Measurements from ENCODE around the gene MYO1D.

Gene MYO1D

DNA sequence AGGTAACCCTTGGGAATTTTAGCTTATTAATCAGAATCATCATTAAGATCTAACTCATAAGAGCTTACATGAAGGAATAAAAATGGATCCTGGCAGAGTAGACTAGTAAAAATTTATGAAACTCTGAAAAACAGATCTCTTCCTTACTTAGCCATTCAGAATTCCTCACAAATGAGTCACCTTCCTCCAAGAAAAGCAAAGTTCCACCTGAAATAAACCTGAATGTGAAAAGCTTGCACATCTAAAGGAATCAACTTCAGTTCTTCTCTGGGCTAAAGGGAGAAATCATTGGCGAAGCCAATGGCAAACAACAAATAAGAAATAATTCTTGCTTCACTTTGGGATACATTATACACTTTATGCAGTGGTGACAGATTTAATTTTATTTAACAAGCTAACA is 22.7 kb downstream of the MYO1D start:
- peak; percentile 14 for DNase-seq

DNA sequence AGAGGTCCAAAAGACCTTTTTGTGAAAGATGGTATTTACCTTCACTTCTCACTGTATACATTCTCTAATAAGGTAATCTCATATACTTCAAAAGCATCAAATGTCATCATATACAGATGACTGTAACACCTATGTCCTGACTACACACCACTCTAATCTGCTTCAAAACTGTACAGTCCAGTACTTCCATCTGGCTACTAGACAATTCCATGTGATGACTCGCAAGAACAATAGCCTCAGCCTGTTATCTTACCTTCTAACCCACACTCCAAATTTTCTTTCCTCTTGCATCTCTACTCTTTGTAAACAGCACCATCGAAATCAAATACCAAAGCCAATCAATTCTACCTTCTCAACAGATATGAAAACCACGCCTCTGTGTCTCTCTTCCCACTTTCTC is 24.1 kb downstream of the MYO1D start:
- DNase-seq: no peak

DNA sequence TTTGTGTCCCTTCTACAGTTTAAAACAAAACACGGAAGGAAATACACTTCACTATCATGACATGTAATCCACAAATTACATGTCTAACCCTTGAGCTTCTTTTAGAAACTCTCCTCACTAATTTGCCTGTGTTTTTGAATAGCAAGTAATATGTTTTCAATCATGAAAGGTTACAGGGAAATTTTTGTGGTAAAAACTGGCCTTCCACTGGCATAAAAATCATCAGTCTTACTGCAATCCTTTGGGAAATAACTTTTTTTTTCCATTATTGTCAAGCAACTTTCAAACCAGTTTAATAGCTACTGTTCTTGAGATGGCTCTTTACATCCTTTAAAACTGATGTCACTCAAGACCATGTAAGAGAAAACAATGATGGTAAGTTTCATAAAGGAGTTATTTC is 27.0 kb downstream of the MYO1D start:
- peak; percentile 13 for DNase-seq

DNA sequence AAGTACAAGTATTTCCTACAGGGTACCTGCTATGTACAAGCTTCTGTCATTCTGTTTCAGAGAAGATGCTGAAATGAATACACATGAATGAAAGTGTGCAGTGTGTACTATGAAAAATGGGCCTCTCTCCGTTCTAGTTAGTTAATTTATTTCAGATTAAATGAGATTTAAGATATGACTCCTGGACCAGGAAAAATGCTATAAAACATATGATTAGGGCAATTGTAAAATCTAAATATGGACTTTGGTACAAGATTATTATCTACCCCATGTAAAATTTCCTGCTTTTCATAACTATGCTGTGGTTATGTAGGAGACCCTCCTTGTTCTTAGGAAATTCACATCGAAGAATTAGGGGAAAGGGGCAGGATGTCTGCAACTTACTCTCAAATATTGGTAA is 28.9 kb downstream of the MYO1D start:
- no peak for DNase-seq

DNA sequence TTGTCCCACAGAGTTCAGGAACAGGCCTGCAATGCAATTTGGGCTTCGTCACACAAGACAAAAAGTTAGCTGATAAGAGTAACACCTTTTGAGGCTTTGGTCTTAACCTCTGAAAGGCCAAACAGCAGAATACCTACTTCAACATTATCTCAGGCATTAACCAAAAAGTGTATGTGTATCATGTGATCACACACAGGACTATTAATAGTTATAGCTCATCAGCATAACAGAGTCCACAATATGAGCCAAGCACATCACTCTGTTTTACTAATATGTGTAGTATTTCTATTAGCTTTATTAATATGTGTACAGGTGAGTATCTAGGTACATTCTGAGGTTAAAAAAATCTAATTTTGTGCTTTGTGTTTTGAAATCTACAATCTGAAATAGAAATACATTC is 30.8 kb downstream of the MYO1D start:
- DNase-seq: no peak

DNA sequence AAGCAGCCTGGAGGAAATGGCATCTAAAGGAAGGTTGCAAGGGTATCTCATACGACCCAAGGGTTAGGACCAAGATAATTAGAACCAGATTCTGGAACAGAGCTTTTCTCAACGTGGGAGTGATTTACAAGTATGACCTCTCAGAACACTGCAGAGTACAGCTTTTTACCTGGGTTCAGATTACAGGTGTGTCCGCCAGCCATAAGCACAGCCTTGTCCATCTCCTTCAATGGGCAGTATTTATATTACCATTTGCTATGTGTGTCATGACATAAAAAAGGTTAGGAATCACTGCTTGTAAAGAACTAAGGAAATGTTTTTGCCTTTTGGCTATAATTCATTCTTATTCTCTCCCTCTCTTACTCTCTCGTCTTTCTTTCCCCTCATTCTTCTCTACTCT is 36.7 kb downstream of the MYO1D start:
- no peak for DNase-seq

DNA sequence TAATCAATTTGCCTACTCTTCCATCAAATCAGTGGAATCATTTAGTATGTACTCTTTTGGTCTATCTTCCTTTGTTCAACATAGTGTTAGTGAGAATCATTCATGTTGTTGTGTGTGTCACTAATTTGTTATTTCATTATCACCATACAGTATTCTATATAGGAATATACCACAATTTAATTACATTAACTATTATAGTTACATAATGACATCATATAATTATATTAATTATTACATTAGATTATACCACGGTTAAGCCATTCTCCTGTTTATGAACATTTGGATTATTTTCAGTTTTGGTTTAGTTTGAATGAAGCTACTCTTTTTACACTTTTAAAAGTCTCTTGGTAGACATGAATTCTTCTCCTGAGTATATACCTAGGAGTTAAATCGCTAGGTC is 40.4 kb downstream of the MYO1D start:
- DNase-seq: no peak

DNA sequence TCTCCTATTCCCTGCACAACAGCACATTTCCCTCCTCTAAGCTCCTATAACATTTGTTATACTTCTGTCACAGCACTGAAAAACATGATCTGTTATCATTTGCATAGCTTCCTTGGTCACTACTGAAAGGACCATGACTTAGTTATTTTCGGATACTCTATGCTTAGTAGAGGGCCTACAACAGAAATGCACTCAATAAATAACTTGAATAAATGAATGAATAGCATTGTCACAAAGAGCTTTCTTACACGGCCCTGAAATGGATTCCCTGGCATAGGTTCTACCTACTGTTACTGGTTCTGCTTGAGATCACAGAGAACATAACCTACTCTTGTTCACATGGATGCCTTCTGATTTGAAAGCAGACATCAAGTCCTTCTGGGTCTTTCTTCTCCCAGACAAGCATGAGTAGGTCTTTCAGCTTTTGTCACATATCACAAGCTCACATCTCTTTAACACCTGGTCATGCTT is 41.6 kb downstream of the MYO1D start:
- no peak for DNase-seq

DNA sequence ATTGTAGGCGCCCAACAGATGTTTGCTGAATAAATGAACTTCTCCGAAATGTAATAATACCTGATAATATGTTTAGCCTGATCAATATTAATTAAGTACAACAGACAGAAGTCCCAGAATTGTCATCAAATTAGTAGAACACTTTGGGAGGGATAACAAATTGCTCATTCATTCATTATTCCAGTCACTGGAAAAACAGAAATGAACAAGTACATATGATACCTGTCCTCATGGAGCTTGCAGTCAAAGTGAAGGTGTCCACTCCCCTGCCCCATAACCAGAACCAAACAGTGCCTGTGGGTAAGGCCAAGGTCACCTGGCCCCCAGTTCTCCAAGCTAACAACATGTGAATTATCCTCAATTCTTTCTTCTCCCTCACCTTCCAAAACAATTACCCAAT is 42.8 kb downstream of the MYO1D start:
- DNase-seq: no peak

DNA sequence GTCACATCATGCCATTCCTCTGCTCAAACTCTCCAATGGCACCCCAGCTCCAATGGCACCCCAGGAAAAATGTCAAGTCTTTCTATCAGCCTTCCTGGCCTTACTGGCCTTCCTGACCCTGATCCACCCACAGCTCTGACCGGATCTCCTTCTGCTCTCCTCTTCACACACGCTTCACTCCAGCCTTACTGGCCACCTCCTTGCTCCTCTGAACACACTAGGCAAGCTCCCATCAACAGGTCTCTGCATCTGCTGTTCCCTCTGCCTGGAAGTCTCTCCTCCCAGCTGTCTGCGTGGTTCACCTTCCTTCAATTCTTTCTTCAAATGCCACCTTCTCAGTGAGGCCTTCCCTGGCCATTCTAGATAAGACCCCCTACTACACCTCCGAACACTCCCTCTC is 43.4 kb downstream of the MYO1D start:
- no peak for DNase-seq

DNA sequence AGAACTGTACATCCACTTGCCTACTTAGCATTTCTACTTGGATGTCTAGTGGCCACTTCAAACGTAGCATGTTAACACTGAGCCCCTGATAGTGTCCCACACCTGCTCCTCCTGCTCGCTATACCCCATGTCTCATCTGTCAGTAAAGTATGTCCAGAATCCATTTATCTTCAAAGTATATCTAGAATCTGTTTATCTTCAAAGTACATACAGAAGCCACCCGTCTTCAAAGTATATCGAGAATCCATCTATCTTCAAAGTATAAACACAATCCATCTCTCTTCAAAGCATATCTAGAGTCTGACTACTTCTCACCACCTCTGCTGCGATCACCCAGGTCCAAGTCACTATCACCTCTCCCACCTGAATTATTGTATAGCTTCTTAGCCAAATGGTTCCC is 43.8 kb downstream of the MYO1D start:
- DNase-seq: no peak

DNA sequence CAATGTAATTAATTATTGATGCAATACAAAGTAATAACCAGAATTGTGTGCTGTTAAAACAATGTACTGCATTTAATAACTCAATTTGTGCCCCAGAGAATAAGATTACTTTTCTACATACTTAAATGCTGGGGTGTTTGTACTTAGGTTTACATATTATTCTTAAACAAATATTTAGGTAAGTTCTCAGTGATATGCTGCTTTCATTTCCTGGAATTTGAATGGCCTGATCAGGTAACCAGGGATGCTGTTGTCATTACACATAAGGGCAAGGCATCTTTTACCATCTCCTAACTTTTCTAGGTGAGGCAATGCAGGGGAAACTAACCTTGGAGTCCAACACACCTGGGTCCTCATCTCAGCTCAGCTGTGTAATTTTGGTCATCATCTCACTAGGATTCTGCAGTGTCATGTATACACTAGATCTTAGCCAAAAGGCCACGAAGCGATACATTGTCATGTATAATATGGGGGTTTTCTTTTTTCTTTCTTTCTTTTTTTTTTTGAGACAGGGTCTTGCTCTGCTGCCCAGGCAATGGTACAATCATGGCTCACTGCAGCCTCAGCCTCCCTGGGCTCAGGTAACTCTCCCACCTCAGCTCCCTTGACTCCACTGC is 45.2 kb downstream of the MYO1D start:
- no peak for DNase-seq

DNA sequence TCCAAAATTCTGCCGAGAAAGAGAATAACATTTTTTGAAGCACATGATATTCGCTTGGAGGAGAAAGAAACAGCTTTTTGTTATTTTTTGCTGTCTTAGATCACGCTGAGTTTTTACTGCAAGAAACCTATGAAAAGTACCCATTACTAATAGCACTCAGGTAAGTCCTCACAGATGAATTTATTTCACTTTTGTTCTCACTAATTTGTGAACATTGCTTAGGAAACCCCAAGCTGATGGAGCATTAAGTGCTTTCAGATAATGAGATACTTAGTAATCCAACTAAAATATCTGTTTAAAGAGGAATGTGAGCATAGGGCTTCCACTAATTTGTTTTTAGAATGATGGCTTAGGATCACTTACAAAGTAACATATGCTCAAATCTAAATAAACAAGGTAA is 45.7 kb downstream of the MYO1D start:
- no peak for DNase-seq

DNA sequence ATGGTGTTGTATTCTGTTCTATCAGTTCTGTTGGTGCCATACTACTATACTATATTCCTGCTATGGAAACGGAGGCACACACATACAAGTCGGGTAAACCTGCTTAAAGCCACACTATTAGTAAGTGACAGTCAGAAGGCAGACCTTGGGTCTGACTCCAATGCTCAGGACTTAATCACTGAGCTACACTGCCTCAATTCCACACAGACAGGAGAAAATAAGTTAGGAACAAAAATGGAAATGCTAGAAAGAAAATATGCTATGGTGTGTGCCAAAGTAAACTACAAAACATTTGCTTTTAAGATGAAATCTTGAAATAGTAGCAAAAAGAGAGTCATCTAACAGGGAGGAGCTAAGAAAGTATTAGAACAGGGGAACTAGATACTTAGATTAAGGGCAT is 48.1 kb downstream of the MYO1D start:
- DNase-seq: no peak

DNA sequence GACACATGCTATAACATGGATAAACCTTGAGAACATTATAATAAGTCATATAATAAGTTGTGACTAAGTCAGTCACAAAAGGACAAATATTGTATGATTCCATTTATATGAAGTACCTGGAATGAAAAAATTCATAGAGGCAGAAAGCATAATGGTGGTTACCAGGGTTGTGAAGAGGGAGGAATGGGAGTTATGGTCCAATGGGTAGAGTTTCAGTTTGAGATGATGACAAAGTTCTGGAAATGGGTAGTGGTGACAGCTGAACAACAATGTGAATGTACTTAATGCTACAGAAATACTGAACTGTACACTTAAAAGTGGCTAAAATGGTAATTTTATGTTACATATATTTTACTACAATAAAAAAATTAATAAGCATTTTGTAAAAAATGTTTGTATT is 49.7 kb downstream of the MYO1D start:
- no peak for DNase-seq

DNA sequence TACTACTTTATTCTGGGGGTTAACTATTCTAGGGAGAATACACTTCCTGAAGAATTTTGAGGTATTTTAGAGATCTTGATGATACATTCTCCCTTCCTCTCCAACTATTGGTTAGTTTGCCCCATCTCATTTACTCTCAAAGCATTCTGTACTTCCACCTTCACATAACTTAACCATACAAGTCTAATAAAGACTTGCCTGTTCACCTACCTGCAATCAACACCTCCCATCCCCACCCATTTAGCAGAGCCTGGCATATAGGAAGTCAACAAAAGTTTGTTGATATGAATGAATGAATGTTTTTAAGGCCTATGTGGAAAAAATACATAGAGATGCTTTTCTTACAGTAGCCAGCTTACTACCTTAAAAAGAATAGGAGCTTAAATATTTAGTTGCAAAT is 50.8 kb downstream of the MYO1D start:
- no peak for DNase-seq

DNA sequence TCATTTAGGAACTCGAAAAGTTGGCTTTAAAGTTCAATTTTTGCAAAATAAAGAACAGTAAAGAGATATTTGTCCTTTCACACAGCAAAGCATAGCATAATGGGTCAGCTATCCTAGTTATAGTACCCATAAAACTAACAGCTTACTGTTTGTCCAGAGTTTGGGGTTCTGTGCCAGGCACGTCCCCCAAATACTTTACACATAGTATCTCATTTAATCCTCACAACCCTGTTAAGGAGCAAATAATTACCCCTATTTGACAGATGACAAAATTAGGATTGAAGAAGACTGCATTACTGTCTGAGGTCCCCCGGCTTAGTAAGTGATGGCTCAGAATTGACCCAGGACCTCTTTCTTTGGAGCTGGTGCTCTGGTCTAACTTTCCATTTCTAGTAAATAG is 52.6 kb downstream of the MYO1D start:
- no peak for DNase-seq

DNA sequence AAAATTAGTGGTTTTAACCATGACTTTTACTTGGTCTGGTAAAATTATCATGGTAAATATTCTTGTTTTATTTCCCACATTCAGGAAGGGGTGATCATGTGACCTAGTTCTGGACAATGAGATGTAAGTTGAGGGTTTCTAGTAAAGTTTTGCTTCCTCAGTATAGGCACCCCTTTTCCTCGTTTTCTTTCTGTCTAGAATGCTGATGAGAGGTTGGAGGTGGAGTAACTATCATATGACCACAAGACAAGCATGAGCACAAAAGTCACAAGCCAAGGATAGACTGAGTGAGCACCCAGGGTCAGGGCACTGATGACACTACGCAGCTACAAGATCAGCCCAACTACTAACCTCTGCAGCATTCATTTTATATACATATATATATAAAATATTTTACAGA is 53.9 kb downstream of the MYO1D start:
- no peak for DNase-seq

DNA sequence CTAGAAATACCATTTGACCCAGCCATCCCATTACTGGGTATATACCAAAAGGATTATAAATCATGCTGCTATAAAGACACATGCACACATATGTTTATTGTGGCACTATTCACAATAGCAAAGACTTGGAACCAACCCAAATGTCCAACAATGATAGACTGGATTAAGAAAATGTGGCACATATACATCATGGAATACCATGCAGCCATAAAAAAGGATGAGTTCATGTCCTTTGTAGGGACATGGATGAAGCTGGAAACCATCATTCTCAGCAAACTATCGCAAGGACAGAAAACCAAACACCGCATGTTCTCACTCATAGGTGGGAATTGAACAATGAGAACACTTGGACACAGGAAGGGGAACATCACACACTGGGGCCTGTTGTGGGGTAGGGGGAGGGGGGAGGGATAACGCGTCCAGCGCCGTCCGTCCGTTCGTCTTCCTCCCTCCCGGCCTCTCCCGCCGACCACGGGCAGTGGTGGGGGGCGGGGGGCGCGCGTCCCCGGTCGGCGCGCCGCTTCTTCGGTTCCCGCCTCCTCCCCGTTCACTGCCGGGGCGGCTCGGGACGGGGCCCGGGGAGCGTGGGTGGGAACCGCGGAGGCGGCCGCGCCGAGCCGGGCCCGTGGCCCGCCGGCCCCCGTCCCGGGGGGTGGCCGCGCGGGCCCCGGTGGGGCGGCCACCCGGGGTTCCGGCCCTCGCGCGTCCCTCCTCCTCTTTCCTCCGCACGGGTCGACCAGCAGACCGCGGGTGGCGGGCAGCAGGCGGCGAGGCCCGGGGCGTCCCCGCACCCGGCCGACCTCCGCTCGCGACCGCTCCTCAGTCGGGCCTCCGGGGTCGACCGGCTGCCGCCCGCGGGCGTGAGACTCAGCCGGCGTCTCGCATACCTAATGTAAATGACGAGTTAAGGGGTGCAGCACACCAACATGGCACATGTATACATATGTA is 54.7 kb downstream of the MYO1D start:
- DNase-seq: peak; percentile 10

DNA sequence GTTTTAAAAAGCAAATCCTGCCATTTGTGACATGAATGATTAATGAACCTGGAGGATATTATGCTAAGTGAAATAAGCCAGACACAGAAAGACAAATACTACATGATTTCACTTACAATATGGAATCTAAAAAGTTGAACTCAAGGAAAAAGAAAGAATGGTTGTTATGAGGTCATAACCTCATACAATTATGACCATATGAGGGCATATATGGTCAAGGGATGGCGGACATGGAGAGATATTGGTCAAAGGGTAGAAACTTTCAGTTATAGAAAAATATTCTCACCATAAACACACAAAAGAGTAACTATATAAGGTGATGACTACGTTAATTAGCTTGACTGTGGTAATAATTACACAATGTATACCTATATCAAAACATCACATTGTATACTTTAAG is 56.5 kb downstream of the MYO1D start:
- no peak for DNase-seq

DNA sequence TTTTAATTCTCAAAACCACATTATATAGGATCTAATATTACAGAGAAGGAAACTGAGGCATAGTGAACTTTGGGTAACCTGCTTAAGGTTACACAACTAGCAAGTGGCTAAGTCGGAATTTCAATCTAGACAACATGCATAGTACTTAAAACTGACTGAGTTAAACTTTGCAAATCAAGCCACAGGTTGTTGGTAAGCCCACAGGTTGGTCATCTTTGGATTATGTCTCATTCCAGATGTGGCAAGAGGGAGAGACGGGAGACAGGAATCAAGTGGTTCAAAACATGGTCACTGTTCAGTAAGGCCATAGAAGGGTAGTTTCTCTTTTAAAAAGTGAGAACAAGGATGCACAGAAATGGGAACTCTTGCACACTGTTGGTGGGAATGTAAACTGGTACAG is 57.1 kb downstream of the MYO1D start:
- DNase-seq: no peak

DNA sequence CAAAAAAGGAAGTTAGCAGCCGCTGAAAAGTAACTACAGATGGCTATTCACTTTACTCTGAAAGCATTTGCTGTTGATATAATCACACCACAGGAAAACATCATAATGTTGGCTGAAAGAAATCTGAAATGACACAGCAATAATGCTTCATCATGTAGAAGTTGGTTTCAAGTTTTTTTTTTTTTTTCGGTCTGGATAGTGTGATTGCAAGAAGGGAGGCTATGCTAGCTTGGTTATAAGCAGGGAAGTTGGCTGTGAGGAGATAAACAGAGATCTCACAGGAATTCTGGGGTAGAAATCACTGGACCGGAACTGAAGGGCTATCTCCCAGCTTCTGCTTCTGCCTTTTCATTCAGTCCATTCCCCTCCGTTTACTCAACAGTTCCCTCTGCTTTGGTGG is 57.9 kb downstream of the MYO1D start:
- DNase-seq: peak; percentile 17

DNA sequence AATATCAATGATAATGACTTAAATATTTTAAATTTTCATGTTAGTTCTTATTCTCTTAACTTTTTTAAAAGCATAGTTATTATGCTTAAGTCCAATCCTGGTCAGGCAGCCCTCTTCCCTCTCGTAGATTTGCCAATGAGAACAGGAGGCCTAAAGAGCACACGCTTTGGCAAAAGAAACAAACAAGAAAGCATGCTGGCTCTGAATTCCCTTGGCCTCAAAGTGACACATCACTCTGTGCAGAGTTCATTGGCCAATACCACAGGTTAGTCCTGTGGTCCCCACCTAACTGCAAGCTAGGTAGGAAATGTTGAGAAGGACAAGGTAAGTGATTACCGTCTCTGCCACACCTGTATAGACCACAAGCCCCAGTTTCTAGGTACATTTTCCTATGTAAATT is 61.5 kb downstream of the MYO1D start:
- no peak for DNase-seq

DNA sequence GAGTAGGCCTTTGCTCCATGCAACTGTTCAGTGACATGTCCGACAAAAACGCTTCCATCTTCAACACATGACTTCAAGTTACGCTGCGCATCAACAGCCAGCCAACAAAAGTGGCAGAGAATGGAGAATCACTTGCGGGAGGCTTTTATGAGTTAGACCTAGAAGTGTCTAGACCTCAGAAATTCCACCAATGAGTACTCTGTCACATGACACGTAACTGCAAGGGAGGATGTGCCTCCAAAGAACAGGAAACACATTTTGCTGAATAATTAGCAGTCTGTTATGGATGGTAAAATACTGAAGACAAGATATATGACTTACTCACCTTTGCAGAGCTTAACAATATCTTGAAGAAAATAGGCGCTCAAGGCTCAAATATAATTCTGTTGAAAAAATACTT is 62.1 kb downstream of the MYO1D start:
- peak; percentile 29 for DNase-seq

DNA sequence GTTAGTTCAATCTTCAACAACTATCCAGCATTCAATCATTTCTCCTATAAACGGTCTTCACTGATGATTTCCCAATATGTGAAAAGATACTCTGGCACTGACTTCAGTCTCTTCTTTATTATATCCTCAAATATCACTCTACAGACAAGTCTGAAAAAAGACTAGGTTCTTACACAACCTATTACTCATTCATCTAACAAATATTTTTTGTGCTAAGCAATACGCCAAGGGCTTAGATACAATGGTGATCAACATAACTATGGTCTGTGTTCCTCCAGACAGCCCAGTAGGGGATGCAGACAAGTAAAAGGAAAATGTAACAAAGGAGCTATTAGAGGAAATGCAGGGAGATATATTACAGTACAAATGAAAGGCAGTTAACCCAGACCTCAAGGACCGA is 63.9 kb downstream of the MYO1D start:
- peak; percentile 63 for DNase-seq

Measured in fibroblast of skin of right biceps (primary cell).